HG02870 (cell line): ENCODE data around the gene TAGAP.

Experiments used
- ATAC-seq: cut with Tn5 transposase; IDR thresholded peaks from one replicate; pipeline ENCODE4 v1.9.1; 2021; ENCODE audit warnings: mild to moderate bottlenecking, moderate library complexity; ENCODE audit not compliant: unreplicated experiment

The TAGAP gene

DNA sequence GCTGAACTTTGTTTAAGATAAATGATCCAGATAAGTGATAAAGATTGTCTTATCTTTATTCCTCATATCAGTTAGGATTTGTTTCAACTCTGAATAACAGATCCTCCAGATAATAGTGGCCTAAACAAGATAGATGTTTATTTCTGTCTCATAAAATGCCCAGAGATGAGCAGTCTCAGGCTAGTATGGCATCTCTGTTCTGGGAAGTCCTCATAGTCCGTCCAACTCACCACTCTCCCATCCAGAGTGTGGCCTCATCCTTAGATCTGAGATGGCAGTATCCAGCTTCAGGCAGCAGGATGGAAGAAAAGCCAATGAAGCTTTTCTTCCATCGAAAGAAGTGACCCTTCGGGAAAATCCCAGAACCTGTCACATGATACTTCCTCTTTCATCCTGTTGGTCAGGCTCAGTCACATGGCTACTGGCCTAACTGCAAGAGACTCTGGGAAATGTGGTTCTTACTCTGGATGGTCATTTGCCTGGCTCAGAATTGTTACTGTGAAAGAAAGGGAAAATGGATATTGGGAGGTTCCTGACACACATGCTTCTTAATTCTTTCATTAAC lies 29.4 kb upstream of the TAGAP start:
- no peak for ATAC-seq

DNA sequence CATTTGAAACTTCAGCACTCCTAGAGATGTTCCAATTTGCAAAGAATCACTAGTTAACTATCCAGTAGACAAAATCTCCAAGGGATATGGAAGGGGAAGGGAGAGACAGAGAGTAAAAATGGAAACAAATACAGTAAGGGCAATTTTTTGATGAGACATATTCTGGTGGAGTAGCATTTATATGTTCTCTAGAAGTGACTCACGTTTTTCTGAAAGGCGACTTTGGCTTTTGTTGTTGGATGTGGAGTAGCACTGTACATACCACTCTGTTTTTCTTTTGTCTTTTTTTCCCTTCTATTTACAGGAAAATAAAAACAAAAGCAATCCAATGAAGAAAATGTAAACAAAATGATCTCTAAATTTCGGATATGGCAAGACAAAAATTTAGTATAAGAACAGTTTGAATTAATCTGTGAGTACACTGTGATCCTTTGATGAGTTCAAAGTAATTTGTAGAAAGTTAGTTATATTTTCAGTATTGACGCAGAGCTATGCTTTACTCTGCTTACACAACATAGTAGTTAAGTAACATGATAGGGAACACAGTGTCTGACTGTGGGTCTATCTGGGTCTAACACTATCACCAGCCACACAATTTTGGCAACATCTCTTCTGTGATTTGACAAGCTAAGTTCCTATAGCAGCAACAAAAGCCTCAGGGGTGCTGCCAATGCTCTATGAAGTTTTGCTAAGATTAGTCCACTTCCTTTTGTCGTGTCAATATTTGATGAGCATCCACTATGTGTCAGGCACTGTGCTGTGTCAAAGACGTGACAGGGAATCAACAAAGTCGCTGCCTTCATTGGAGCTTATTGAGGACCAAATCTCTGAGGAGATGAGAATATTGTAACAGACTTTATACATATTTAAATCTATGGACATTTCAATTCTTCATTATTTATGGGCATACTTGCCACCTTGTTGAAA lies 27.3 kb upstream of the TAGAP start:
- no peak for ATAC-seq

DNA sequence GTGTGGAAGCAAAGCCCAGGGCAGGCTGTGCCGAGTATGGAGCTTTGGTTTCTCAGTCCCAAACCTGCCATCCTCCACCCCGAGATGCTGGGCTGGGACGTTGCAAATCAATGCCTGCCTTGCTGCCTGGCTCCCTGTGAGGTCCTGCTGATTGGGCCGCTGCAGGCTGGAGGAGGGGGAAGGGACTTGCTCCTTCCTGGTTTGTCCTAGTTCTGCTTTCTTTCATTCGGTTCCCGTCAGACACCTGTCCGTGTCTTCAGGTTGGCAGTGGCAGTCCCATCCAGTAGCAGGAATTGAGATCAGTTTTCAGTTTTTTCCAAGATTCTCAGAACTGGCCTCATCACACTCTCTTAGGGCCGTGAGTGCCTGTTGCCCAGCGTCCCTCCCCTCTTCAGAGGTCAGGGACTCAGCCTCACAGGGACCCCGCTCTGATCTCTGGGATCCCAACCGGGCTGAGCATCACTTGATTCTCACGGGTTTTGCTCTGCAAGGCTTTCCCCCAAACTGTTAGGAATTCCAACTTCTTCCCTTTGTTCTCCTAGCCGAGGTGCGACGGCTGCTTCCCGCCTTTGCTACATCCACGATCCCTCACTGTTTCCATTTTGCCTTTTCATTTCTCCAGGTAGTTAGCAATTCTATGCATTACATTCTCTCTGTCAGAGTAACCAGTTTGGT lies 24.2 kb upstream of the TAGAP start:
- no peak for ATAC-seq

DNA sequence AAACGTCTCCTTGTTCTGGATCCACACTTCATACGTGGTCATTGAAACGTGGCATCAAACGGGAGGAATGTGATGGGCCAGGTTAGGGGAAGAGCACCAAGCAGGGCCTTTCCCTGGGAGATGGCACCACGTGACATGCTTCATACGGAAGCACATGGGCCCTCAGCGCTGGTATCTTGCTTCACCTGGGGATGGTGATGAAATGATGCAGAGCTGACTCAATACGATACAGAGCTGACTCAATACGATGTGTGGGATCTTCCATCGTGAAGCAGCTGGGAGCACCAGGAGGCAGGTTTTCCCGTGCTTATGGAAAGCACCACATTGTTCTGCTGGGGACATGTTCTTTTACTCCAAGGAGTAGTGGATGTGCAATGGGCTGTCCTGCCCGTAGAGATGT lies 22.5 kb upstream of the TAGAP start:
- peak; percentile 53 for ATAC-seq

DNA sequence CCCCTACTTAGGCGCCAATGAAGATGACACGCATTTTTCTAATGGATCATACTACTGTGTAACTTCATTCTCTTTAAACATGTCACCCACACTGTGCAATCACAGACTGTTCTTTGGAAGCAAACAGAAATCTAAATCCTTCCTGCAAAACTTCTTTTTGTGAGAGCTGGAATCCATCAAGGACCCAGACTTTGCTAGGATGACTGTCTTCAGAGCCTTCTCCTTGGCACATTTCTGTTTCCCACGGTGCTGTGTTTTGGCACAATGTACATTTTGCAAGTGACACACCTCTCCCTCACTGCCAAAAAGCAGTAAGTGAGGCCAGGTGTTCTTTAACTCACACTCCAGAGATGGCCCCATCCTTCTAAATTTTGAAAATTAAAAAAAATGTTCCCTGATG lies 21.7 kb upstream of the TAGAP start:
- no peak for ATAC-seq

DNA sequence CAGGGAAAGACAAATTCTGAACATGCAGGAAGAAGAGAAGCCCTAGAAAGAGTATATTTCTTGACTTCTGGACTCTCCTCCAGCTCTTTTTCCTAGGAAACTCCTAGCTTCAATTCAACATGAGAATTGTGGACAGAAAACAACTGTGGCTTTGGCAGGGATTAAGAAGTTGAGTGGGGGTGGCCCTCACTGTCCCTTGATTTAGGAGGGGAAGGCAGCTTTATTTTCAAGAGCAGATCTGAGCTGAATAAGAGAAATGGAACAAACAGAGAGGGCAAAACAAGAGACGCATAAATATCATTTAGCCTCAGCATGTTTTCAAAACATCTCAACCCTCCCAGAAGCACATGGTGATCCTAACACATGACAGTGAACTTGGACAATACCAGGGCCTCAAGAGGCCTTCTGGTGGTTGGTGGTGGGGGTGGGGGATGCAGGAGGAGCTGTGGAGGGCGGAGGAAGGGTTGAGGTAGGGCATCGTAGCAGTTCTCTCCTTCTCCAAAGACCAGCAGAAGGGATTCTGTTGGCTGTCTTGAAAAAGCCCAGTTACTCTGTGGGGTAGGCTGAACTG lies 21.1 kb upstream of the TAGAP start:
- ATAC-seq: no peak

DNA sequence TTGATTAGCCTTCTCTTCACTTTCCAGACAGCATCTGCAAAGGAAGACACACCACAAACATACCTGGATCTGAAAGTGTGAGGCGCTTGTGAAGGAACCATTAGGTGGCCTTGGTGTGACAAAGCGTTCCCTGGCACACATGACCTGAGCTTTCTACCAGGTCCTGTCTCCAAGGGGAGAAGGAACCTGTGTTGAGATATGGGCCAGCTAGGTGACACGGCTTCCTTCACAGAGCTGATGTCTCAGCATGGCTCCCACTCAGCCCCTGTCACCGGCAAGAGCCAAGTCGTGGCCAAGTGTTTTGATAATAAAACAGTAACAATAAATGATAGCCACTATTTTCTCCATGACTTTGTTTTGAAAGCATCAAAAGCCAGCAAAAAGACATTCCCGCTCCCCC lies 20.3 kb upstream of the TAGAP start:
- no peak for ATAC-seq

DNA sequence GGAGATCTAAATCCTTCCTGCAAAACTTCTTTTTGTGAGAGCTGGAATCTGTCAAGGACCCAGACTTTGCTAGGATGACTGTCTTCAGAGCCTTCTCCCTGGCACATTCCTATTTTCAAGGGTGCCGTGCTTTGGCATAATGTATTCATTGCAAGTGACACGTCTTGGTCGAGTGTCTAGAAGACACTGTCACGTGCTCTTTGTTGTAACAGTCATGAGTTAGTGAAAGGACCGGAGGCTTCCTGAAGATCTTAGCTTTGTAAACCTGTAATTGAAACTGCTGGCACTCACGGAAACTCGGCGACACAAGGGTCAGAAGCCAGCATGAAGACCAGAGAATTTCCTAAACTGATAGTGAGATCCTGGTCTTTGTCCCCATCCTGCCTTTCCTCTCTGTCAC lies 19.7 kb upstream of the TAGAP start:
- ATAC-seq: no peak

DNA sequence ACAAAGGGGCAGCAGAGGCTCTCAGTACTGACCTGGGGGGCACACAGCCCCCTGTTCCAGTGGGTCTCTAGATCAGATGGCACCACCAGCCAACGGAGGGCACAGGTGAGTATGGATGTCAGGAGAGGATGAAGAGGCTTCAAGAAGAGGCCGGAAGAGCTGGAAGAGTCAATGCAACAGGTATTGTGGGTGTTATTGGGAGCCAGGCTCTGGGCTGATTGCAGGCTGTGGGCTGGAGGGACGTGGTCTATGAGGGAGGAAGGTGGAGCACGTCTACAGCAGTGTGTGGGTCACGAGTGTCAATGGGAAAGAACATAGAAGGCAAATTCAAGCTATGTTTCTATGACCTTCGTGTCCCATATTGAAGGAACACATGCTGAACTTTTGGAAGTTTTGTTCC lies 18.8 kb upstream of the TAGAP start:
- ATAC-seq: no peak

DNA sequence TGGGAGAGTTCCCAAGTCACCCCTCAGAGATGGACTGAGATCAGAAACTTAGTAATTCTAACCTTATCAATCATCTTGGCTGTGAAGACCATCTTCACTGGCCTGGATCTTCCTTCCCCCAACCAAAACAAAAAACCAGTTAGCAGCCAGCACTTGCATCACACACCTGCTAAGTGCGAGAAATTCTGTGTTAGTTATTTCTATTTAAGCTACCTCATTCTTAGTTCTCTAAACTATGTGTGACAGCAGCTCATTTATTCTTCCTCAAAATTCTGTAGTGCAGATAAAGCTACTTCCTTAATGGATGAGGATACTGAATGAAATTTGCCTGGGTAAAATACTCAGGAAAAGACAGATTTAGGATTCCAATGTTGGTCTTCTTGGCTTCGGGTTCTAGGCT lies 18.2 kb upstream of the TAGAP start:
- no peak for ATAC-seq

DNA sequence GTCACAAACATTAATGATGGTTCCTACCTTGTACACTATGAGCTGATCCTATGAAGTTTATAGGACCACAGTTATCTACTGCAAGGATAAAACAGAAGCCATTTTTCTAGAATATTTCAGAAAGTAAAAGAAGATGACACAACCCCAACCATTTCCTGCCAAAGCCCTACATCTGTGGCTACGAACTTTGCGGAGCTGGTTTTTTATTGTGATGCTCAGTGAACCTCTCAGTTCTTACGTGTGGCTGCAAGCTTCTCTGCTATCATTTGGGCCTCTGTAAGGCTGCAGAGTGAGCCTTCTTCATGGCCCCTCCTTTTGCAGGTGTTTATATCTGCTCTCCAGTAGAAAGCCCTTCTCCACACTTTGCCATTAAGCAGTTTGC lies 17.8 kb upstream of the TAGAP start:
- ATAC-seq: peak; percentile 47

DNA sequence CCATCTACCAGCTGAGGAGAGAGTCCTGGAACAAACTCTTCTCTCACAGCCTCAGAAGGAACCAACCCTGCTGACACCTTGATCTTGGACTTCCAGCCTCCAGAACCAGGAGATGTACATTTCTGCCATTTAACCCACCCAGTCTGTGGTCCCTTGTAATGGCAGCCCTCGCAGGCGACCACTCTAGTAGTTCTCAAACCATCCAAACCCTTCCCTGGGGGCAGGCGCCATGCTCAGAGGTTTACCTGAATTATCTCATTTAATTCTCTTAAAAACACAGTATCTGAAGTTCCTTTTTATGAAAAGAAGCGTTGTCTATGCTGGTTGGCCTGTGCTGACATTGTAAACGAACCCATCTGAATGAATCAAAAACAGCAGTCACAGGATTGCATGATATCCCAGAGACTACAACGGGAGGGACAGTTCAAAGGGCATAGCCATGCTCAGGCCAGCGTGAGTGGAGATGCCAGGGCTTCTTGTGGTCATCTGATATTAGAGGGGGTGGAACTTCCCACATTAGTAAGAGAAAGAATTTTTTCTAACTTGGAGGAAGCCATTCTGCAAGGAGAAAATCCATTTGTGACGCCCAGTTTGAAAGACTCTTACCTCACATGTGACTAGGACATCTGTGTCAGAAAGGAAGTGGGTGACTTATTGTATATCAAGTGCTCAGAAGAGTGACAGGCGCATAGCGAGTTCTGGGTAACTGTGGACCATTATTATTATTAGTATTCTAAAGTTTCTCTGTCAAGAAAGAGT lies 17.2 kb upstream of the TAGAP start:
- ATAC-seq: no peak

DNA sequence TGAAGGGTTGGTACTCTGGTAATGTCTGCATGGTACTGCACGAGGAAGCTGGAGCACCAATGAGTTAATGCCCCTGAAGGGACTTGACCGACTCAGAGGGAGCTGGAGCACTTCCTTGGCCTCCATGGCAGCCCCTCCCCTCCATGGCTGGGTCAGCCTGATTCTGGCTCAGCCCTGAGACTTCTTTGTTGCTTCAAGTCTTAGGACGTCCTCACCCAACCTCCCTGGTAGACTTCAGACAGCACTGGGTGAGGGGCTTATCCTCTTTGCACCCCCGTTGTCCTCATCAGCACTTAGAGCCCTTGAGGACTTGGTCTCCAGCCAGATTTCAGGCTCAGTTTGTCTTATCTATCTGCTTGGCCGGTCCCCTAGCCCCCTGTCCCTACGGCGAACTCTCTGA lies 16.4 kb upstream of the TAGAP start:
- ATAC-seq: no peak

DNA sequence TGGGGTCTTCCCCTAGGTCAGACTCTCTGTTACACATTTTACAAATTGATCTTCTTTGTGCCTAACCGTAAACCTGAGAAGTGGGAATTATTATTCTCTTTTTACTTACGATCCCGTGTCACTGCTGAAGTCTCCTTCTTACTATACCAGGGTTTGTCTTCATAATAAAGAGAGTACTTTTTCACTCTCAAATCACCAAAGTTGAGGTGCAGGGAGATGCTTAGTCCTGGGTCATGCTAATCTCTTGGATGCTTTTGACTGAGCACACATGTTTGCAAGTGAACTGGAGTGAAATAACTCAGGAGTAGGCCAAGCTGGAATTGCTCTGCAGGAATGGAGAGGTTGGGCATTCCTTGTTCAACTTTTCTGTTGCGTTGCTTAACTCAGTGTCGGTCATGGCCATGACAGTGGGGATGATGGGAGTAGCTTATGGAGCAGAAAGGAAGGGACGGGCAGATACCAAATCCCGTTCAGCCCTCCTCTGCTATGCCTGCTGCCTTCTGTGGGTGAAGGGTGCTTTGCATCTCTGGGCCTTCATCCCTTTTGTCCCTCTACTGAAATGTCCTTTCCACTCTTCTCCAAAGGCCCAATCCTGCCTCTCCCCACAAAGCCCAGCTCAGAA lies 15.2 kb upstream of the TAGAP start:
- no peak for ATAC-seq

DNA sequence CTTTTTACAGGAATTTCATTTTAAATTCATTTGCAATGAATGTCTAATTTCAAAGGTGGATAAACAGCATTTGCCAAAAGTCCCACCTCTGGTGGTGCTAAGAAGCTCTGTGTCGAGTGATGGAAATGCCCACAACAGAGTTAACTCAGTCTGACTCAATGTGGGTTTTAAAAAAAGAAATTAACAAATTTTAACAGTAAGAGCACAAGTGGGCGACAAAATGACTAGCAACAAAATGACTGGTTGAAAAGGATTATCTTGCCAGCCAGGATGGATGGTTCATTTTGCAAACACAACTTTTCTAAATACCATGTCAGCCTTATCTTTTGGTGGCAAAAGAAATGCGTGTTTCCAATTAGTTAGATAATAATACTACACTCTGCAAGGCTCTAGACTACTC lies 14.3 kb upstream of the TAGAP start:
- no peak for ATAC-seq

DNA sequence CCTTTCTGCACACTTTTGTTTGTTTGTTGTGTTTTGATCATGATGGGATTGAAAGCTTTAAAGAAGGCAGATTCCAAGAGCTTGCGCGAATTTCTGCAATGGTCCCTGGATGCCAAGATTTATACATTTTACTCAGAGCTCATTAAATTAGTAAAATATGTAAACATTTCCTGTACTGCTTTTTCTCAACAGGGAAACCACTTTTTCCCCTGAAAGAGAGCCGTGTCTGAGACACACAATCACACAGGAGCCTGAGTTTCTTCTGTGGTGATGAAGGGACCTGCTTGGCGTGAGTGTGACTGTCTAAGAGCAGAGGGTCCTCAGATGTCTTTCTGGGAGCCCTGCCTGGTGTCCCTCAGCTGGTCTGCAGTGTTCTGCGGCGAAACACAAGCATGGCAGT lies 12.1 kb upstream of the TAGAP start:
- no peak for ATAC-seq

DNA sequence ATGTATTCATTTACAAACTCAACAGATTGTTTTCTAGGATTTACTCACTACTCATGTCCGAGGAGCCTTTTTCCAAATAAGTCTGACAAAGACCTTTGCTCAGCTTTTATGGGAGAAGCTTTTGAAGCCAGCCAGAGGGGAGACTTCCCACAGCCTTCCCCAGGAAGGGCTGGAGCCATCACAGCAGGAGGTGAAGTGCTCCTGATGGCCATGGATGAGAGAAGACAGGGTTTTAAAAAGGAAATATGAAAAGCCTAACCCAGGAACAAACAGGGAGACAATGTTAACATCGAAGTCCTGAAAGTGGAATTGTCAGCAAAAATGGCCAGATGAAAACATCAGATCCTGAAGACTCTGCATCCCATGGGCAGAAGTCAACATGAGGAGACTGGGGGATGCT lies 11.6 kb upstream of the TAGAP start:
- ATAC-seq: no peak

DNA sequence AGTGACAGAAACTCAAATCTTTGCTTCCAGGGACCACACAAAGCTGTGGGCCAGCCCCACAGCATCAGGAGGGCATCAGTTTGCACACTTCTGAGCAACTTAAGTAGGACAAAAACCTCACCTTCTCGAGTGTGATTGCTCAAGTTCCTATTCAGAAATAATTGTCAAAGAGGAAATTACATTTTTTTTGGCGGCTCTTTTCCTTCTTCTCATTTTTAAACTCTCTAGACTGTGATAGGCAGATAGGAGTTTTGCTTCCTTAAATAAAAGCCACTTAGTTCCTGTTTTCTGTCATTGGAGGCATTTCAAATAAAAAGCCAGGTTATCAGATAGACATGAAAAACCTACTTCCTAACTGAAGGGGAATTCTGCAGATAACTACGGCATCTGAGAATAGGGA lies 11.2 kb upstream of the TAGAP start:
- no peak for ATAC-seq

DNA sequence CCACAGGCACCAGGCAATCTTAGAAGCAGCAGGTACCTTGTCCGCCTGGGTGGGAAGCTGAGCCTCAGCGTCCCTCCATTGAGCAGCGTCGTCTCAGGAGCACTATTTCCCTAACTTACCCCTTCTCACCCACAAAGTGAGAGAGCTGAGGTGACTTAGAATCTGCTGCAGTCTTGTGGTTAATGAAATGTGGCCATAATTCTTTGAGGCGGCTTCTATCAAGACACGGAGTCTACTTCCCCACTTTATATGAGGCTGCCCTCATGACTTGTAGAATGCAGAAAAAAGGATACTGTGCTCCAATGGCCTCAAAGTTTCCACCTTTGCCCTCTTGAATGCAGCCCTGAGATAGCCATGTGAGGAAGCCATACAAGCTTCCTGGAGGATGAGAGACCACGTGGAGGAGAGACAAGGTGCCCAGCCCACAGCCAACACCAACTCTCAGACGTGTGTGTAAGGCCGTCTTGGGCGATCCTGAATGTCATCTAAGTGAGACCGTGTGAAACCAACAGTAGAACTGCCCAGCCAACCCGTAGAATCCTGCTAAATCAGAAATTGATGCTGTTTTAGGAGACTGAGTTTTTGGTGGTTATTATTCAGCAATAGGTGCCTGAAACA lies 9.1 kb upstream of the TAGAP start:
- ATAC-seq: no peak

DNA sequence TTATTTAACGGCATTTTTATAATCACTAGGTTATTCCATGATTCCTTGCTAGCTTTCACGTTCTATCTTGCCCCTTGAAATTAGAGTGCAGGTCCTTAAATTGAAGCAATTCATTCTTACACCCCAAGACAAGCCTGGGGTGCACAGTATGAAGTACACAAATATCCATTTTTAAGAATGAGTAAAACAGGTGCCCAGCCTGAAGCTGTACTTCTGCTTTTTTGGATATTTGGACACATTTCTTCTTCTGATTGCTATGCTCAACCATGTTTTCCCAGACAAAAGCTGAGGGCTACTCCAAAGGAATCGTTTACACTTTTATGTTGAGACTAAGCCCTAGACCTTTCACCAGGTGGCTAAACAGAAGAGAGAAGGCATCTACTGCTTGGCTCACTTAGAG lies 7.9 kb upstream of the TAGAP start:
- ATAC-seq: no peak
